HL-60/S4 treated with retinoic acid at 250 ng/mL for 4 days and 3 days (cell line): Measurements from ENCODE around the gene FOXE1.

Experiments used
- in situ Hi-C: fragments of 300-500 bp; cut with MboI; formaldehyde crosslinking; loops from 2 replicates; pipeline ENCODE4 v1.7.0; 2022; ENCODE audit warnings: low sequenced_read_pairs

Gene FOXE1

GRCh38 chr9:97861148-97861475 lies 8.1 kb downstream of the FOXE1 start:
- in situ Hi-C loops, result no loop called here

- in situ Hi-C loops, result no loop called here
Observed at GRCh38 chr9:97863314-97863713, 10.3 kb downstream of the FOXE1 start.

GRCh38 chr9:97864396-97864795 lies 11.4 kb downstream of the FOXE1 start:
- in situ Hi-C loops, result no loop called here

- in situ Hi-C loops, result no loop called here
Observed at GRCh38 chr9:97866300-97866699, 13.3 kb downstream of the FOXE1 start.

GRCh38 chr9:97866848-97867247 lies 13.8 kb downstream of the FOXE1 start:
- in situ Hi-C loops, result no loop called here

GRCh38 chr9:97868859-97869258 lies 15.8 kb downstream of the FOXE1 start:
- in situ Hi-C loops, result no loop called here

- in situ Hi-C loops, result no loop called here
Observed at GRCh38 chr9:97873425-97873824, 20.4 kb downstream of the FOXE1 start.

- in situ Hi-C loops, result no loop called here
Observed at GRCh38 chr9:97873882-97874281, 20.9 kb downstream of the FOXE1 start.

GRCh38 chr9:97874624-97875023 lies 21.6 kb downstream of the FOXE1 start:
- in situ Hi-C loops, result no loop called here

GRCh38 chr9:97875111-97875510 lies 22.1 kb downstream of the FOXE1 start:
- in situ Hi-C loops, result no loop called here

- in situ Hi-C loops, result no loop called here
Observed at GRCh38 chr9:97876061-97876460, 23.0 kb downstream of the FOXE1 start.

GRCh38 chr9:97880336-97880735 lies 27.3 kb downstream of the FOXE1 start:
- in situ Hi-C loops, result loop anchor here (10.0 kb wide), 1 partner anchor 66 kb away; no protein-coding TSS in a partner anchor

- in situ Hi-C loops, result loop anchor here (10.0 kb wide), 1 partner anchor 75 kb away; no protein-coding TSS in a partner anchor
Observed at GRCh38 chr9:97889941-97890887, 37.2 kb downstream of the FOXE1 start.

- in situ Hi-C loops, result no loop called here
Observed at GRCh38 chr9:97891736-97892135, 38.7 kb downstream of the FOXE1 start.

- in situ Hi-C loops, result no loop called here
Observed at GRCh38 chr9:97892421-97892820, 39.4 kb downstream of the FOXE1 start.

GRCh38 chr9:97895211-97895610 lies 42.2 kb downstream of the FOXE1 start:
- in situ Hi-C loops, result no loop called here

GRCh38 chr9:97895695-97896332 lies 42.8 kb downstream of the FOXE1 start:
- in situ Hi-C loops, result no loop called here

- in situ Hi-C loops, result loop anchor here (25.0 kb wide), 1 partner anchor 362 kb away; the partner anchor contains the start of gene TBC1D2
Observed at GRCh38 chr9:97900103-97900737, 47.2 kb downstream of the FOXE1 start.

GRCh38 chr9:97900738-97901565 lies 47.9 kb downstream of the FOXE1 start:
- in situ Hi-C loops, result loop anchor here (25.0 kb wide), 1 partner anchor 361 kb away; the partner anchor contains the start of gene TBC1D2

- in situ Hi-C loops, result loop anchor here (25.0 kb wide), 1 partner anchor 359 kb away; the partner anchor contains the start of gene TBC1D2
Observed at GRCh38 chr9:97903177-97903576, 50.2 kb downstream of the FOXE1 start.
